GM18861 (cell line): ENCODE data around the gene CCDC39.
"Not testable (repeated sequence)": the region's sequence is repeated elsewhere in the genome, so short reads cannot be mapped to it uniquely, and the experiment has no call there.

Experiments used
- ATAC-seq: cut with Tn5 transposase; IDR thresholded peaks from one replicate; pipeline ENCODE4 v1.9.1; 2021; ENCODE audit not compliant: unreplicated experiment

The CCDC39 gene

GRCh38 chr3:180626844-180627243 is 52.4 kb downstream of the CCDC39 start:
- ATAC-seq, result peak; percentile 95

DNA sequence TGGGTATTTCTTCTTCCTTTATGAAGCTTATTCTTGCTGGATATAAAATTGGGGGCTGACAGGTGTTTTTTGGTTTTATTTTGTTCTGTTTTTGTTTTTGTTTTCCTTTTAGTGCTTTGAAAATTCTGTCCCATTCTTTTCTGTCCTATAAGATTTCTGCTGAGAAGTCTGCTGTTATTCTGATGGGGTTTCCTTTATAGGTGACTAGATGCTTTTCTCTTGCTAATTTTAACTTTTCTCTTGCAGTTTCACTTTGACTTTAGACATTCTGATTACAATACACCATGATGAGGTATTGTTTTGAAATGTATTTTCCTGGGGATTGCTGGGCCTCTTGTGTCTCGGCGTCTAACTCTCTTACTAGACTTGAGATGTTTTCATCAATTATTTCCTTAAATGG is 54.6 kb downstream of the CCDC39 start:
- ATAC-seq, result peak; percentile 61

DNA sequence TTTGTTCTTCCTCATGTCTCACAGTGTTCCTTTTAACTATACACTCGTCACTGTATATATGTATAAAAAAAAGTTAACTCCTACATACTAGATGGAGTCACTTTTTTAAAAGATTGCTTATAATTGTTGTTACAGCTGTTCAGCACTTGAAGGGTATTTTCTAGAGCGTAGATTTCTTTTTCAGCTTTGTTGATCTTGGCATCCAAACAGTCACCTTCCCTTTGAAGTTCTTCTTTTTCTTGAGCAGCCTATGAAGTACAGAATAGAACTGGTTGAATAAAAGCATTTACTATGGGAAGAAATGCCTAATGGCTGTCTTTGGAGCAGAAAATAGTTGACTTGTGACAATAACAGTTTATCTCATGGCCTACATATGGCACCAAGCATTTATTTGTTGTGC is 59.6 kb downstream of the CCDC39 start:
- no peak for ATAC-seq

DNA sequence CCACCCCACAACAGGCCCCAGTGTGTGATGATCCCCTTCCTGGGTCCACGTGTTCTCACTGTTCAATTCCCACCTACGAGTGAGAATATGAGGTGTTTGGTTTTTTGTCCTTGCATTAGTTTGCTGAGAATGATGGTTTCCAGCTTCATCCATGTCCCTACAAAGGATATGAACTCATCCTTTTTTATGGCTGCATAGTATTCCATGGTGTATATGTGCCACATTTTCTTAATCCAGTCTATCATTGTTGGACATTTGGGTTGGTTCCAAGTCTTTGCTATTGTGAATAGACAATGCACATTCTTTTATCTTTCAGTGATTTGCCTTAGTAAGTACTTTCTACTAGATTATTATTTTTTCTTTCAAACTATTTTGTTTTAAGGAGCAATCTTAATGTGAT is 60.7 kb downstream of the CCDC39 start:
- not testable (repeated sequence) for ATAC-seq

DNA sequence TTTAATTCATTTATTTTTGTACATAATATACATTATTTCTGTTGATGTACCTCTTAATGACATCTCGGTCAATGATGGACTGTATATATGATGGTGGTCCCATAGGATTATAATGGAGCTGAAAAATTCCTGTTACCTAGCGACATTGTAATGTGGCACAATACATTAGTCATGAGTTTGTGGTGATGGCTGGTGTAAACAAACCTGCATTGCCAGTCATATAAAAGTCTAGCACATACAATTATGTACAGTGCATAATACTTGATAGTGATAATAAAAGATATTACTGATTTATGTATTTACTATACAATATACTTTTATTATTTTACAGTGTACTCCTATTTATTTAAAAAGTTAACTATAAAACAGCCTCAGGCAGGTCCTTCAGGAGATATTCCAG is 62.2 kb downstream of the CCDC39 start:
- no peak for ATAC-seq

GRCh38 chr3:180615954-180616353 is 63.3 kb downstream of the CCDC39 start:
- no peak for ATAC-seq

GRCh38 chr3:180612364-180612763 is 66.9 kb downstream of the CCDC39 start:
- ATAC-seq, result no peak

- no peak for ATAC-seq
Measured at GRCh38 chr3:180611006-180611405, 68.3 kb downstream of the CCDC39 start.

- ATAC-seq, result peak; percentile 96
Measured at GRCh38 chr3:180601688-180602666, 77.3 kb downstream of the CCDC39 start, which contains the start of gene TTC14. TSS of gene TTC14 (plus strand) at chr3:180602163. CDS start at chr3:180602262, 99 bp downstream.

- ATAC-seq, result no peak
Measured at GRCh38 chr3:180600473-180600872, 78.8 kb downstream of the CCDC39 start.

- ATAC-seq, result no peak
Measured at GRCh38 chr3:180595559-180595935, 83.7 kb downstream of the CCDC39 start.

DNA sequence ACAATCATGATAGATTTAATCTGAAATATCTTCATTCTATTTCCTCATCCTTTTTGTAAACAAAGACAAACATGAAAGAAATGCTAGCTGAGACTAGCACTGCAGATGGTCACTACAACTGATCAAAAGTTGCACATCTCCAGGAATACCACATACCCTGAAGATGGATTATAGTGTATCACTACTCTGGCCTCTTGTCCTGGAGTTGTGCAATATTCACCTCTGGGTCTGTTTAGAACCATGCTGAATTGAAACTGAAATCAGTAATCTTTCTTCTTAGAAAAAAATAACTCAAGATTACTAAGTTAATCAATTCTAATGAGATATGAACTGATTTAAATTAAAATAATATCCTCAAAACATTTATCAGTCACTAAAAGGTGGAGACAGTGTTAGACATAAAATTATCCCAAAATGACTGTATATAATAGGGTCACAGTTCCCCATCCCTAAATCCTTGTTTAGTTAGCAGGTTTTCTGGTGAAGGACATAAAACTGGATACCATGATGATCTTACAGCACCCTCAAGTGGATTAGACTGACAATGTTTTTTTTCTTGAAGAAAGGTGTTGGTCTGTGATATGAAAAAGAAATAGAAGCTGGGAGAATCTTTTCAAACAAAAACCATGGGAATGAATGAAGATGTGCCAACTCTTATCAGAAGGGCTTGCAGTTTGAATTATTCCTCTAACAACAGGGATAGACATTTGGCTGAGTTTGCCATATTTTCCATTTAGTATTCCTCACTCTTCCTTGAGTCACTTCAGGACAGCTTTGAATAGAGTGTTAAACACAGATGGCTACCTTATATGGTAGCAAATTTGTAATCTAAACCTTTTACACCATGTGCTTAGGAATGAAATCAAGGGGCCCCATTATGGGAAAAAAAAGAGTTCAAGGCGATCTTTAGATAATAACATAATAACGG is 84.4 kb downstream of the CCDC39 start:
- ATAC-seq, result peak; percentile 72

DNA sequence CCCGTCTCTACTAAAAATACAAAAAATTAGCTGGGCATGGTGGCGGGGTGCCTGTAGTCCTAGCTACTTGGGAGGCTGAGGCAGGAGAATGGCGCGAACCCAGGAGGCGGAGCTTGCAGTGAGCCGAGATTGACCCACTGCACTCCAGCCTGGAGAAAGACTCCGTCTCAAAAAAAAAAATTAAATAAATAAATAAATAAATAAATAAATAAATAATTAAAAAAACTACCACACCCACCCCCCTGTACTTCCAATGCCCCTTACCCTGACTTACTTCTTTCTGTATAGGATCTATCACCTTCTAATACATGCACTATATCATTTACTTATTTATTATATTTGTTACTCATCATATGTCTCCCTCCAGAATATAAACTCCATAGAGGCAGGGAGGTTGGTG is 85.7 kb downstream of the CCDC39 start:
- ATAC-seq, result not testable (repeated sequence)

- no peak for ATAC-seq
Measured at GRCh38 chr3:180590396-180590795, 88.9 kb downstream of the CCDC39 start.

DNA sequence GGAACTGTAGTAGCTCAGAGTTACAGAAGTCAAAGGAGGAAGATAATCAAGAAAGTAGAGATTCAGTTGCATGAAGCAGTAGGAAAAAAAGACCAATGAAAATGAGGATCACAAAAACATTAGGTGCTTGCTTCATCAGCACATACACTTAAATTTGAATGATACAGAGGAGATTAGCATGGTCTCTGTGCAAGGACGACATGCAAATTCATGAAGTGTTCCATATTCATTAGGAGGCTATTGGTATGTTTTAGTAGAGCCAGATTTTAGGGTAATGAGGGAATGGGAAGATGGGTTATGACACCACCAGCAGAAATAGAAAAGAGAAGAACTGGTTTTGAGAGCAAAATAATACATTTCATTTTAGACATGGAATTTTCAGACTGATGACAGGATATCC is 98.4 kb downstream of the CCDC39 start:
- ATAC-seq, result no peak

DNA sequence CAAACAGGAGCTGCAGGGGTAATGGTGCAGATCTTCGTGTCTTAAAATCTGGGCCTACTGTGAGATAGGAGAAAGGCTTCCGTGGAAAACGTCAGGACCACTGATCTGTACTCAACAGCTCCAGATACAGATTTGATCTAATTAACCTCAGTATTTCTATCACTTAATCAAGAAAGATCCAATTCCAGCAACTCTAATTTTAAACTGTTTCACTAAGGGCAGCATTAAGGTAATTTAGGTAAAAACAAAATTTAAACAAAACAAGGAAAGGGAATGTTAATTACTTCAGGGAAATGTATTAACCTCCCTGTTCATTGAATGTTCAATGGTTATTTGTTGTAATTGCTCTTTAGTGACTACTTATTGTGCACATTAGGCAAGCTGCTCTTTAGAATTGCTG is 103.7 kb downstream of the CCDC39 start:
- ATAC-seq, result no peak

DNA sequence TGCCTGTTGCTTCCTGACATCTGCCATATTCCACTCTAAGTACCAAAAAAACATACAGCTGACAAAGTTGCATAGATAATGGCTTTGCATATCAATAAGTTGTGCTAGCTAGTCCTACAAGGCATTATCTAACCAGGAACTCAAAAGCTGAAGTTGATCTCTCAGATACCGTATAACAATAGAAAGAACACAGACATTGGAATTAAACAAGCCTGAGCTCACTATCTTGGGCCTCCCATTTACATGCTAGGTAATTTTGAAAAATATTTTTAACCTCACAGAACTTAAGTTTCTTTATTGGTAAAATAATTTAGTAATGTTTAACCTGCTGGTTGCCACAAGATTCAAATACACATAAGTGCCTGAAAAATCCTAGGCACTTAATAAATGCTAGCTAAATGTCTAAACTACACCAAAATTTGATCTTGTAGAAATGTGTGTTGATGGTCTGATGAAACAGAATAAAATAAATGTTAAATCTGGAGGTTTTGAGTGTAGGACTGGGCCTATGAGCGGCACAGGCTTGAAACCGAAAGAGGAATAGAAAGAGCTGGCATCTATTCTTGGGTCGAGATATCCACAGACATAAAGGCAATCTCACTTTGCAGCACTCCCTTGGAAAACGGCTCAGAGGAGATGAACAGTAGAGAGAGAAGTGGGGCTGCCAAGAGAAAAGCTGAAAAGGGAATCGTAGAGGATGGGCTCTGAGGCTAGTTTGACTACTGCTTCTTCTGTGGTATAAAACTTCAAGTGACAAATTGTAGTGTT is 107.3 kb downstream of the CCDC39 start:
- peak; percentile 74 for ATAC-seq

- no peak for ATAC-seq
Measured at GRCh38 chr3:180570238-180570637, 109.1 kb downstream of the CCDC39 start.

DNA sequence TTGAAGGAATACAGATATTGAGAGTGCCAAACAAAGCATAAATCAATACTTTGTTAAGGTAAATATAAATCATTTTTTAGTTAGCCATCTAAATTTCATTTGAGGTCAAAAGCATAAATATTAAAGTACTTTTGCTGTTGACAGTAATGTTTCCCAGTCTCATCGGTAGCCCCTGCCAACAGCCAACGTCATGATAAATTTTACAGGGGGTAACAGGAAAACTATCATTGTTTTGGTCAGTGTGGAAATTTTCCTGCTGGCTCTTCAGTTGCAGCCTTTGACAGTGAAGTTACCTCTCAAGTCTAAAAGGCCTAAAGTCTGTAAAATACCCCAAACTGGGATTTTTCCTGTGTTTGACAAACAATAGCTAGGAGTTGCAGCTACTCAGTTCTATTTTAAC is 114.6 kb downstream of the CCDC39 start:
- ATAC-seq, result no peak
